ENCODE results near the gene TMUB1. TPM values are rescaled to one million over a fixed set of nuclear protein-coding genes. Genes with fewer than 3 reads are reported as not detected.

The TMUB1 gene
- total and polyA plus RNA-seq, 8 donors: 12.7 to 86.8 (median 63.6) TPM

- Histone ChIP-seq H3K4me3 (no peak overlapping the region), H3K9me3 (no peaks in the 10 kb centered on the region), H3K27ac (no peak overlapping the region), H3K36me3 (peaks cover 80 to 96% (median 94%) of the 10 kb centered on the region in 4 donors), H3K27me3 (no peaks in the 10 kb centered on the region), H3K4me1 (peaks cover 6 to 22% (median 10%) of the 10 kb centered on the region in 4 donors)
- DNase-seq: no peak
- 78 to 86% (median 85%) methylated on average over 12 of the region's 12 CpGs for WGBS, 5 donors
- TF ChIP-seq POLR2A (IDR thresholded peaks at IDR 0.05): no peak
- TF ChIP-seq CTCF (IDR thresholded peaks at IDR 0.05): no peak
- no peak for TF ChIP-seq EP300 (IDR thresholded peaks at IDR 0.05)
- TF ChIP-seq POLR2AphosphoS5 (IDR thresholded peaks at IDR 0.05): no peak
- intact Hi-C loops (cut with DNase I; ENCODE audit: low total_unique reads): loop anchor here (10.0 kb wide), 1 partner anchor 47 kb away; no protein-coding TSS in a partner anchor
These were observed 15.1 kb downstream of the TMUB1 start for GRCh38 chr7:151068069-151068773.

- Histone ChIP-seq H3K4me3 (no peak overlapping the region), H3K36me3 (peaks cover 65 to 81% (median 77%) of the 10 kb centered on the region in 4 donors), H3K9me3 (no peaks in the 10 kb centered on the region), H3K27me3 (no peaks in the 10 kb centered on the region), H3K27ac (peak overlapping the region in 1 of 5 donors; percentile 20), H3K4me1 (peaks cover 24 to 40% (median 27%) of the 10 kb centered on the region in 4 donors)
- no peak for DNase-seq
- TF ChIP-seq POLR2AphosphoS5 (IDR thresholded peaks at IDR 0.05) (no peak), CTCF (IDR thresholded peaks at IDR 0.05) (no peak), POLR2A (IDR thresholded peaks at IDR 0.05) (no peak), EP300 (IDR thresholded peaks at IDR 0.05) (no peak)
- intact Hi-C loops (cut with DNase I; ENCODE audit: low total_unique reads): loop anchor here (10.0 kb wide), 1 partner anchor 48 kb away; no protein-coding TSS in a partner anchor
- WGBS, 5 donors: 86 to 90% (median 89%) methylated on average over 33 to 39 of the region's 39 CpGs
These were observed 16.9 kb downstream of the TMUB1 start for GRCh38 chr7:151066273-151066974.

GRCh38 chr7:151065516-151065915 lies 17.8 kb downstream of the TMUB1 start:
- no peaks in the 10 kb centered on the region for H3K9me3 ChIP-seq
- WGBS, 5 donors: 74 to 85% (median 77%) methylated on average over 12 to 14 of the region's 14 CpGs
- H3K4me1 ChIP-seq: peaks cover 33 to 49% (median 36%) of the 10 kb centered on the region in 4 donors
- no peaks in the 10 kb centered on the region for H3K27me3 ChIP-seq
- DNase-seq: peak in 1 of 2 donors; percentile 51
- TF ChIP-seq CTCF (IDR thresholded peaks at IDR 0.05) (no peak), POLR2A (IDR thresholded peaks at IDR 0.05) (no peak), POLR2AphosphoS5 (IDR thresholded peaks at IDR 0.05) (no peak), EP300 (IDR thresholded peaks at IDR 0.05) (no peak)
- no peak overlapping the region for H3K4me3 ChIP-seq
- peak overlapping the region in 2 of 5 donors; percentile 91 to 97 for H3K27ac ChIP-seq
- intact Hi-C loops (cut with DNase I; ENCODE audit: low total_unique reads): loop anchor here (10.0 kb wide), 1 partner anchor 49 kb away; no protein-coding TSS in a partner anchor
- peaks cover 56 to 72% (median 68%) of the 10 kb centered on the region in 4 donors for H3K36me3 ChIP-seq

- Histone ChIP-seq H3K4me3 (no peak overlapping the region), H3K4me1 (peaks cover 37 to 54% (median 41%) of the 10 kb centered on the region in 4 donors), H3K27ac (peak overlapping the region in 3 of 5 donors; percentile 9 to 97 (median 91)), H3K36me3 (peaks cover 51 to 67% (median 63%) of the 10 kb centered on the region in 4 donors), H3K27me3 (no peaks in the 10 kb centered on the region), H3K9me3 (no peaks in the 10 kb centered on the region)
- DNase-seq: no peak
- TF ChIP-seq POLR2AphosphoS5 (IDR thresholded peaks at IDR 0.05): no peak
- TF ChIP-seq CTCF (IDR thresholded peaks at IDR 0.05): no peak
- no peak for TF ChIP-seq POLR2A (IDR thresholded peaks at IDR 0.05)
- no peak for TF ChIP-seq EP300 (IDR thresholded peaks at IDR 0.05)
- intact Hi-C loops (cut with DNase I; ENCODE audit: low total_unique reads): loop anchor here (10.0 kb wide), 1 partner anchor 50 kb away; no protein-coding TSS in a partner anchor
- 65 to 89% (median 87%) methylated on average over 5 to 6 of the region's 6 CpGs for WGBS, 5 donors
These were observed 18.3 kb downstream of the TMUB1 start for GRCh38 chr7:151064993-151065392.
